ENCODE measurements around the gene NSF.
A peak's percentile ranks its signal among the peaks of the same experiment; 100 is the strongest.

Gene NSF

GRCh38 chr17:46742565-46743270 lies 152.2 kb downstream of the NSF start:
- DNase-seq (ENCODE audit: low read depth) = peak; percentile 96
- TF ChIP-seq, protein P1, sequence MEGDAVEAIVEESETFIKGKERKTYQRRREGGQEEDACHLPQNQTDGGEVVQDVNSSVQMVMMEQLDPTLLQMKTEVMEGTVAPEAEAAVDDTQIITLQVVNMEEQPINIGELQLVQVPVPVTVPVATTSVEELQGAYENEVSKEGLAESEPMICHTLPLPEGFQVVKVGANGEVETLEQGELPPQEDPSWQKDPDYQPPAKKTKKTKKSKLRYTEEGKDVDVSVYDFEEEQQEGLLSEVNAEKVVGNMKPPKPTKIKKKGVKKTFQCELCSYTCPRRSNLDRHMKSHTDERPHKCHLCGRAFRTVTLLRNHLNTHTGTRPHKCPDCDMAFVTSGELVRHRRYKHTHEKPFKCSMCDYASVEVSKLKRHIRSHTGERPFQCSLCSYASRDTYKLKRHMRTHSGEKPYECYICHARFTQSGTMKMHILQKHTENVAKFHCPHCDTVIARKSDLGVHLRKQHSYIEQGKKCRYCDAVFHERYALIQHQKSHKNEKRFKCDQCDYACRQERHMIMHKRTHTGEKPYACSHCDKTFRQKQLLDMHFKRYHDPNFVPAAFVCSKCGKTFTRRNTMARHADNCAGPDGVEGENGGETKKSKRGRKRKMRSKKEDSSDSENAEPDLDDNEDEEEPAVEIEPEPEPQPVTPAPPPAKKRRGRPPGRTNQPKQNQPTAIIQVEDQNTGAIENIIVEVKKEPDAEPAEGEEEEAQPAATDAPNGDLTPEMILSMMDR (conservative IDR thresholded peaks at IDR 0.05; ENCODE audit: control insufficient read depth, insufficient read depth, low read depth, low read length) = no peak
- no peak overlapping the region for H3K4me3 ChIP-seq (ENCODE audit: control insufficient read depth, low read depth, low read length)

DNA sequence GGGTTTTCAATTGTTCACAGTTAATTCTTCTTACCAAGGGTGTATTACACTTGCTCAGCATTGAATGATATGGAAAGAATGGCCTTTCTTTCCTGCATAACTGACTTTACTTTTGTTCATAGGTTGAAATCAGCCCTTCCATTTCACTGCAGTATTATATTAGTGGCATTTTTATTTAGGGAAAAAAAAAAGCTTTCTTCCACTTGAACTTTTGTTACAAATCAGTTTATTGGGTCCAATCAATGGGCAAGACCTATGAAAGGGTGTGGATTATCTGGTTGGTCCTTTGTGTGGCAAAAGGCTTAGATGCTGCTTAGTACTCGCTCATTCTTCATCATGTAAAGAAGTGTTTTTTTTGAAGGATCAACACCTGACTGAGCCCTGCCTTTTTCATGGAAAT lies 154.0 kb downstream of the NSF start:
- TF ChIP-seq, protein P1 (conservative IDR thresholded peaks at IDR 0.05; ENCODE audit: control insufficient read depth, insufficient read depth, low read depth, low read length) = no peak
- H3K4me3 ChIP-seq (ENCODE audit: control insufficient read depth, low read depth, low read length) = no peak overlapping the region
- no peak for DNase-seq (ENCODE audit: low read depth)

- TF ChIP-seq, protein P1 (conservative IDR thresholded peaks at IDR 0.05; ENCODE audit: control insufficient read depth, insufficient read depth, low read depth, low read length) = no peak
- peak; percentile 10 for DNase-seq (ENCODE audit: low read depth)
- no peak overlapping the region for H3K4me3 ChIP-seq (ENCODE audit: control insufficient read depth, low read depth, low read length)
Observed at GRCh38 chr17:46745376-46745775, 154.9 kb downstream of the NSF start.

DNA sequence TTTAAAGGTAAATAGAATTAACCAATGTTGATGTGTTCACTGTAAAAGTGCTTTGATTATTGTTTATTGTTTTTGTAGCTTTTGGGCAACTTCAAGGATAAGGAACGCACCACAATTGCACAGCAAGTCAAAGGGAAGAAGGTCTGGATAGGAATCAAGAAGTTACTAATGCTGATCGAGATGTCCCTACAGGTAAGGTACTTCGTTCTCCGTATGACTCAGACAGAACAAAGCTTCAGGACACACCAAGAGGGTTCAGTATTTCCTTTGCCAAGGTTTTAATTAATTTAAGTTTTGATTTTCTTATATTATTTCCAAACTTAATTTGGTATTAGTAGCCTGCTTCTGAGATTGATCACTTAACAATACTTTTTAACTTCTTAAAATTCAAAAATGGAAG lies 161.0 kb downstream of the NSF start:
- DNase-seq (ENCODE audit: low read depth) = no peak
- TF ChIP-seq, protein P1 (conservative IDR thresholded peaks at IDR 0.05; ENCODE audit: control insufficient read depth, insufficient read depth, low read depth, low read length) = no peak
- no peak overlapping the region for H3K4me3 ChIP-seq (ENCODE audit: control insufficient read depth, low read depth, low read length)

- no peak overlapping the region for H3K4me3 ChIP-seq (ENCODE audit: control insufficient read depth, low read depth, low read length)
- TF ChIP-seq, protein P1 (conservative IDR thresholded peaks at IDR 0.05; ENCODE audit: control insufficient read depth, insufficient read depth, low read depth, low read length) = no peak
- no peak for DNase-seq (ENCODE audit: low read depth)
Observed at GRCh38 chr17:46753776-46754175, 163.3 kb downstream of the NSF start.

GRCh38 chr17:46756081-46756735 lies 165.7 kb downstream of the NSF start:
- DNase-seq (ENCODE audit: low read depth) = no peak
- TF ChIP-seq, protein P1 (conservative IDR thresholded peaks at IDR 0.05; ENCODE audit: control insufficient read depth, insufficient read depth, low read depth, low read length) = no peak
- H3K4me3 ChIP-seq (ENCODE audit: control insufficient read depth, low read depth, low read length) = no peak overlapping the region
